SK-N-SH (cell line): Measurements from ENCODE around the gene ZNF331. TPM values are rescaled to one million over a fixed set of nuclear protein-coding genes. Genes with fewer than 3 reads are reported as not detected.

Experiments
- CTCF ChIA-PET: fragments of 300-600, 350-600 bp; formaldehyde crosslinking; extraction: SDS; loops from one replicate; lab custom pipeline; 2021; lab: Yijun Ruan, JAX
- POLR2A ChIA-PET: fragments of 350-600 bp; sonication (Branson Sonifier 250); formaldehyde crosslinking; extraction: SDS; loops from one replicate; lab custom pipeline; 2020; ENCODE audit warnings: antibody characterized with exemption, inconsistent platforms; lab: Yijun Ruan, JAX
- DNase-seq: peaks from one replicate; pipeline ENCODE4 v3.0.0; 2012
- H2AFZ ChIP-seq: fragments of 200-600 bp; sonication (generic); 2 replicates; pipeline ENCODE4 v1.8.1; 2016; ENCODE audit warnings: antibody characterized with exemption, mild to moderate bottlenecking, low read depth
- H3F3A ChIP-seq: fragments of 200-600 bp; sonication (generic); replicated peaks from 2 replicates; pipeline ENCODE3; 2016; ENCODE audit warnings: antibody characterized with exemption, mild to moderate bottlenecking; ENCODE audit not compliant: insufficient read depth
- H3K27ac ChIP-seq, 2 experiments: fragments of 200-500 bp in 1 of 2; fragments of 200-600 bp in 1 of 2; sonication (Bioruptor generic) in 1 of 2; sonication (generic), shearing (Covaris generic) in 1 of 2; 2 replicates each; pipeline versions ENCODE4 v1.5.1 to v1.6.1; 2014 to 2016; ENCODE audit warnings: low read depth in 2 of 2, inconsistent platforms in 1 of 2, low read length in 1 of 2, mild to moderate bottlenecking in 1 of 2, mixed read lengths in 1 of 2
- H3K27me3 ChIP-seq: fragments of 200-600 bp; sonication (generic), shearing (Covaris generic); 2 replicates; pipeline ENCODE4 v1.6.1; 2016; ENCODE audit warnings: mixed run types; ENCODE audit not compliant: insufficient read depth
- H3K36me3 ChIP-seq, 2 experiments: fragments of 200-500 bp in 1 of 2; fragments of 200-600 bp in 1 of 2; sonication (Bioruptor generic) in 1 of 2; sonication (generic) in 1 of 2; replicated peaks in 1 of 2; 2 replicates each; pipeline versions ENCODE3 to v1.5.1; 2014 to 2016; ENCODE audit warnings: low read length in 1 of 2, mild to moderate bottlenecking in 1 of 2; ENCODE audit not compliant: insufficient read depth in 2 of 2, control insufficient read depth in 1 of 2
- H3K4me1 ChIP-seq, 2 experiments: fragments of 200-500 bp in 1 of 2; fragments of 200-600 bp in 1 of 2; sonication (Bioruptor generic) in 1 of 2; sonication (generic), shearing (Covaris generic) in 1 of 2; 2 replicates each; pipeline versions ENCODE4 v1.5.1 to v1.6.1; 2014 to 2016; ENCODE audit warnings: low read depth in 1 of 2, low read length in 1 of 2, mixed run types in 1 of 2; ENCODE audit not compliant: insufficient read depth in 2 of 2, control insufficient read depth in 1 of 2
- H3K4me2 ChIP-seq: fragments of 200-600 bp; sonication (generic), shearing (Covaris generic); 2 replicates; pipeline ENCODE4 v1.6.1; 2017; ENCODE audit warnings: mixed run types
- H3K4me3 ChIP-seq, 2 experiments: fragments of 200-500 bp in 1 of 2; fragments of 200-600 bp in 1 of 2; sonication (Bioruptor generic) in 1 of 2; sonication (generic), shearing (Covaris generic) in 1 of 2; 2 replicates each; pipeline versions ENCODE4 v1.5.1 to v1.8.1; 2014 to 2016; ENCODE audit warnings: low read depth in 2 of 2, inconsistent platforms in 1 of 2, low read length in 1 of 2, mild to moderate bottlenecking in 1 of 2, mixed read lengths in 1 of 2, moderate library complexity in 1 of 2
- H3K79me2 ChIP-seq: fragments of 200-600 bp; sonication (generic); 2 replicates; pipeline ENCODE4 v1.8.1; 2017; ENCODE audit warnings: mild to moderate bottlenecking; ENCODE audit not compliant: insufficient read depth
- H3K9ac ChIP-seq: fragments of 200-600 bp; sonication (generic); 2 replicates; pipeline ENCODE4 v1.6.1; 2017; ENCODE audit warnings: mixed run types
- H3K9me2 ChIP-seq: fragments of 200-600 bp; sonication (generic); 2 replicates; pipeline ENCODE4 v1.6.1; 2017; ENCODE audit warnings: mixed run types
- H3K9me3 ChIP-seq: fragments of 200-600 bp; sonication (generic); 2 replicates; pipeline ENCODE4 v1.6.1; 2017; ENCODE audit warnings: mixed run types, mild to moderate bottlenecking, moderate library complexity
- H4K20me1 ChIP-seq: fragments of 200-600 bp; sonication (generic); 2 replicates; pipeline ENCODE4 v1.6.1; 2017; ENCODE audit warnings: mild to moderate bottlenecking, mixed run types; ENCODE audit not compliant: insufficient read depth
- FOXJ3 ChIP-seq: sonication (generic); formaldehyde crosslinking; IDR thresholded peaks from 2 replicates; pipeline ENCODE4 v1.5.1; 2020; ENCODE audit warnings: mild to moderate bottlenecking, missing genetic modification reagents
- MXI1 ChIP-seq: IDR thresholded peaks from 2 replicates; pipeline ENCODE4 v1.6.1; 2012; ENCODE audit warnings: mild to moderate bottlenecking, low read depth, low read length, improper control_type of control experiment
- NRF1 ChIP-seq: IDR thresholded peaks from 2 replicates; pipeline ENCODE4 v1.6.1; 2012; ENCODE audit warnings: low read depth, mild to moderate bottlenecking, low read length
- POLR2AphosphoS5 ChIP-seq: IDR thresholded peaks from 2 replicates; pipeline ENCODE4 v1.6.1; 2012; ENCODE audit warnings: low read depth, low read length
- REST ChIP-seq: IDR thresholded peaks from 2 replicates; pipeline ENCODE4 v1.6.1; 2012; ENCODE audit warnings: mild to moderate bottlenecking, low read depth, low read length, moderate library complexity
- TEAD4 ChIP-seq: IDR thresholded peaks from 2 replicates; pipeline ENCODE4 v1.4.0; 2012; ENCODE audit warnings: mild to moderate bottlenecking, borderline replicate concordance; ENCODE audit not compliant: insufficient read depth
- WGBS: methylation state at CpG from one replicate; pipeline ENCODE4 v1.1.6; 2017; ENCODE audit warnings: low lambda C conversion rate; 5-methylcytosine and 5-hydroxymethylcytosine counted together
- polyA plus RNA-seq, 3 experiments: library from polyadenylated mRNA; depleted of rRNA; stranded (reverse); fragments of >200 nt; gene quantifications; 2 replicates each; pipeline ENCODE4 v1.2.3, GENCODE V29; 2012
- TF ChIP-seq, protein P1 (sequence below): fragments of 200-600 bp; sonication (generic); IDR thresholded peaks from 2 replicates; pipeline ENCODE4 v1.6.1; 2017; ENCODE audit warnings: antibody characterized with exemption, mild to moderate bottlenecking, moderate library complexity
- TF ChIP-seq, protein P2 (sequence below): IDR thresholded peaks from 2 replicates; pipeline ENCODE4 v1.4.0; 2012; ENCODE audit warnings: low read depth

The ZNF331 gene
- 7.2 and 8.9 TPM in 2 replicates for polyA plus RNA-seq (2012; rRNA removed)
- polyA plus RNA-seq (2012; cell fraction: cytosol; rRNA removed): 3.0 and 4.2 TPM in 2 replicates
- polyA plus RNA-seq (2012; cell fraction: nucleus; rRNA removed): 41.5 and 46.1 TPM in 2 replicates

DNA sequence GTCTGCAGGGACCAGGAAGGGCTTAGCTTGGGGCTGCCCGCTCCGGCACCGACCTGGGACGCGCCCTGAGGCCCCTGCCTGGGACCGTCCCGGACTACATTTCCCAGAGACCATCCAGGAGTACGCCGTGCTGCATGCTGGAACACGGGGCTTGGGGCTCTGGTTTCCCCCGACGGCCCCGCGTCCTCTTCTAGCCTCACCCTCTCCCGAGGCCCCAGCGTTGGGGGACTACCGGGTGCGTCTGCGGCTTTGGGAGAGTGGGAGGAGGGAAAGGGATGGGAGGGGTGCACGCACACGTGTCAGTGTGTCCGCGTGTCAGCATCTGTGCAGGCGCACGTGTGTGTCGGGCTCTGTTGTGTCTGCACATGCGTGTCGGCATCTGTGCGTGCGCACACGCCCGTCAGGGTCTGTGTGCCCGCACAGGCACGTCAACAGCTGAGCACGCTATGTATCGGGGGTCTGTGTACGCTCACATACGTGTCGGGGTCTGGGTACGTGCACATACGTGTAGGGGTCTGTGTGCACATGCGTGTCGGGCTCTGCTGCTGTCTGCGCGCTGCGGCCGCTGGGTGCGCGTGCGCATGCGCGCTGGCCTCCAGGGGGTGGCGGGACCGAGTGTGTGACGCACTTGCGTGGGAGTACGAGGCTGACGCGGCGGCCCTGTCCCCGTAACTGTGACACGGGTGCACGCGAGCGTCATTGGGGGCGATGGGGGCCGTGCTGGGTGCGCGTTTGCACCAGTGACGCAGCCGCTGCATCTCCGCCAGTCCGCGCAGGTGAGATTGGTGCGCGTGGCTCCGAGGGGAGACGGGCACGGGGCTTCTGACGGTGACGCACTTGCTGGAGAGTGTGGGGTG lies at the start of gene ZNF331:
TSS of gene ZNF331 (plus strand) at position 625 of the 857 bp plus-strand sequence. CDS start 31,232 bp downstream, outside the sequence.
- Histone ChIP-seq H3K79me2 (no peaks in the 10 kb centered on the region), H3K4me1 (peaks cover 0 to 3% of the 10 kb centered on the region in 2 experiments; a peak in 1 of 4 replicates), H3K27me3 (no peaks in the 10 kb centered on the region), H3K36me3 (peaks cover 0 to 2% of the 10 kb centered on the region in 2 experiments), H3F3A (no peaks in the 10 kb centered on the region), H3K4me3 (peak within 1 kb of the TSS; percentile 63 to 68), H3K9me3 (no peaks in the 10 kb centered on the region), H4K20me1 (no peaks in the 10 kb centered on the region), H3K27ac (peak within 1 kb of the TSS in 1 of 2 experiments; percentile 56; a peak in 1 of 4 replicates), H2AFZ (peak within 1 kb of the TSS; percentile 63; the same call in 1 of the 2 replicates), H3K9me2 (no peaks in the 10 kb centered on the region), H3K9ac (peak within 1 kb of the TSS; percentile 43; the same call in 1 of the 2 replicates), H3K4me2 (peak within 1 kb of the TSS; percentile 62)
- ChIA-PET CTCF (no interaction called here), POLR2A (interaction anchor here (0.7 kb wide), 1 partner anchor 17 kb away, joined by 3 read pairs; no protein-coding TSS in a partner anchor)
- TF ChIP-seq, protein P1, sequence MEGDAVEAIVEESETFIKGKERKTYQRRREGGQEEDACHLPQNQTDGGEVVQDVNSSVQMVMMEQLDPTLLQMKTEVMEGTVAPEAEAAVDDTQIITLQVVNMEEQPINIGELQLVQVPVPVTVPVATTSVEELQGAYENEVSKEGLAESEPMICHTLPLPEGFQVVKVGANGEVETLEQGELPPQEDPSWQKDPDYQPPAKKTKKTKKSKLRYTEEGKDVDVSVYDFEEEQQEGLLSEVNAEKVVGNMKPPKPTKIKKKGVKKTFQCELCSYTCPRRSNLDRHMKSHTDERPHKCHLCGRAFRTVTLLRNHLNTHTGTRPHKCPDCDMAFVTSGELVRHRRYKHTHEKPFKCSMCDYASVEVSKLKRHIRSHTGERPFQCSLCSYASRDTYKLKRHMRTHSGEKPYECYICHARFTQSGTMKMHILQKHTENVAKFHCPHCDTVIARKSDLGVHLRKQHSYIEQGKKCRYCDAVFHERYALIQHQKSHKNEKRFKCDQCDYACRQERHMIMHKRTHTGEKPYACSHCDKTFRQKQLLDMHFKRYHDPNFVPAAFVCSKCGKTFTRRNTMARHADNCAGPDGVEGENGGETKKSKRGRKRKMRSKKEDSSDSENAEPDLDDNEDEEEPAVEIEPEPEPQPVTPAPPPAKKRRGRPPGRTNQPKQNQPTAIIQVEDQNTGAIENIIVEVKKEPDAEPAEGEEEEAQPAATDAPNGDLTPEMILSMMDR: peak; percentile 41
- TF ChIP-seq, protein P2, sequence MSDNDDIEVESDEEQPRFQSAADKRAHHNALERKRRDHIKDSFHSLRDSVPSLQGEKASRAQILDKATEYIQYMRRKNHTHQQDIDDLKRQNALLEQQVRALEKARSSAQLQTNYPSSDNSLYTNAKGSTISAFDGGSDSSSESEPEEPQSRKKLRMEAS: peak; percentile 87
- TF ChIP-seq TEAD4 (no peak), POLR2AphosphoS5 (peak; percentile 23; the same call in 1 of the 2 replicates), NRF1 (peak; percentile 77), MXI1 (peak; percentile 98), FOXJ3 (CRISPR knock-in tag) (0 out of 2 replicates have a peak, but pooled peaks have one; percentile 41), REST (no peak)
- WGBS: 67% methylated on average over 63 of the region's 81 CpGs
- peak; percentile 88 for DNase-seq
